GM18517 (cell line): ENCODE results near the gene PLXNA4.

Experiments
- ATAC-seq: cut with Tn5 transposase; IDR thresholded peaks from one replicate; pipeline ENCODE4 v1.9.1; 2021; ENCODE audit warnings: mild to moderate bottlenecking, moderate library complexity; ENCODE audit not compliant: unreplicated experiment

PLXNA4 gene

GRCh38 chr7:132537456-132538145 is 38.7 kb downstream of the PLXNA4 start:
- no peak for ATAC-seq

- ATAC-seq, result no peak
These were observed 39.4 kb downstream of the PLXNA4 start for GRCh38 chr7:132536654-132537395.

- ATAC-seq, result no peak
These were observed 42.4 kb downstream of the PLXNA4 start for GRCh38 chr7:132533916-132534315.

GRCh38 chr7:132532281-132532680 is 44.0 kb downstream of the PLXNA4 start:
- no peak for ATAC-seq

- no peak for ATAC-seq
These were observed 44.7 kb downstream of the PLXNA4 start for GRCh38 chr7:132531562-132531961.

GRCh38 chr7:132528695-132529094 is 47.6 kb downstream of the PLXNA4 start:
- ATAC-seq, result no peak

- ATAC-seq, result no peak
These were observed 48.5 kb downstream of the PLXNA4 start for GRCh38 chr7:132527467-132528410.

- no peak for ATAC-seq
These were observed 50.0 kb downstream of the PLXNA4 start for GRCh38 chr7:132526111-132526740.

- ATAC-seq, result no peak
These were observed 54.8 kb downstream of the PLXNA4 start for GRCh38 chr7:132521423-132521822.

GRCh38 chr7:132520591-132521280 is 55.5 kb downstream of the PLXNA4 start:
- no peak for ATAC-seq

- ATAC-seq, result no peak
These were observed 56.3 kb downstream of the PLXNA4 start for GRCh38 chr7:132519936-132520335.

- no peak for ATAC-seq
These were observed 57.5 kb downstream of the PLXNA4 start for GRCh38 chr7:132518839-132519173.

GRCh38 chr7:132518102-132518838 is 58.0 kb downstream of the PLXNA4 start:
- ATAC-seq, result no peak

GRCh38 chr7:132516042-132516840 is 60.0 kb downstream of the PLXNA4 start:
- ATAC-seq, result no peak

GRCh38 chr7:132515181-132515580 is 61.1 kb downstream of the PLXNA4 start:
- no peak for ATAC-seq

GRCh38 chr7:132514430-132514829 is 61.8 kb downstream of the PLXNA4 start:
- ATAC-seq, result no peak

GRCh38 chr7:132511921-132512320 is 64.3 kb downstream of the PLXNA4 start:
- no peak for ATAC-seq

- no peak for ATAC-seq
These were observed 64.9 kb downstream of the PLXNA4 start for GRCh38 chr7:132511387-132511786.

- ATAC-seq, result no peak
These were observed 66.6 kb downstream of the PLXNA4 start for GRCh38 chr7:132509643-132510042.
